HL-60 (cell line): ENCODE measurements around the gene LGALSL.

Experiments used
- GABPA ChIP-seq: IDR thresholded peaks from 2 replicates; pipeline ENCODE4 v1.6.1; 2012; ENCODE audit warnings: low read depth
- SPI1 ChIP-seq: IDR thresholded peaks from 2 replicates; pipeline ENCODE4 v1.6.1; 2012; ENCODE audit warnings: low read depth, mild to moderate bottlenecking, borderline replicate concordance
- TF ChIP-seq, protein P1 (sequence below): IDR thresholded peaks from 2 replicates; pipeline ENCODE4 v1.6.1; 2012; ENCODE audit warnings: low read depth; ENCODE audit not compliant: insufficient replicate concordance
- TF ChIP-seq, protein P2 (sequence below): IDR thresholded peaks from one replicate; pipeline ENCODE4 v1.5.1; 2011; ENCODE audit warnings: low read length, control low read depth, inconsistent platforms; ENCODE audit not compliant: insufficient read depth

DNA sequence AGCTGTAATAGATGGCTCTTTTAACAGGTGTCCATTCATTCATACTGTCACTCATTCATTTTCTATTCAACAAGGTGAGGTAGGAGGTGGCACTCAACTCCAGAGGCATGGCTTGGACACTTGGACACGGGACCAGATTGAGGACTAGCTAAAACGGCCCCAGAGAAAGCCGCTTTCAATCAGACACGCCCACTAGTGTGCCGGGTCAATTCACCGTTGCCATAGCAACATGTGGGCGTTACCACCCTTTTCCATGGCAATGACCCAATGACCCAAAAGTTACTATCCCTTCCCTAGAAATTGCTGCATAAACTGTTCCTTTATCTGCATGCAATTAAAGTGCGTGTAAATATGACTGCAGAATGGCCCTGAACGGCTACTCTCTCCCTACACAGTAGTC, 49.2 kb upstream of the LGALSL start:
- TF ChIP-seq, protein P1, sequence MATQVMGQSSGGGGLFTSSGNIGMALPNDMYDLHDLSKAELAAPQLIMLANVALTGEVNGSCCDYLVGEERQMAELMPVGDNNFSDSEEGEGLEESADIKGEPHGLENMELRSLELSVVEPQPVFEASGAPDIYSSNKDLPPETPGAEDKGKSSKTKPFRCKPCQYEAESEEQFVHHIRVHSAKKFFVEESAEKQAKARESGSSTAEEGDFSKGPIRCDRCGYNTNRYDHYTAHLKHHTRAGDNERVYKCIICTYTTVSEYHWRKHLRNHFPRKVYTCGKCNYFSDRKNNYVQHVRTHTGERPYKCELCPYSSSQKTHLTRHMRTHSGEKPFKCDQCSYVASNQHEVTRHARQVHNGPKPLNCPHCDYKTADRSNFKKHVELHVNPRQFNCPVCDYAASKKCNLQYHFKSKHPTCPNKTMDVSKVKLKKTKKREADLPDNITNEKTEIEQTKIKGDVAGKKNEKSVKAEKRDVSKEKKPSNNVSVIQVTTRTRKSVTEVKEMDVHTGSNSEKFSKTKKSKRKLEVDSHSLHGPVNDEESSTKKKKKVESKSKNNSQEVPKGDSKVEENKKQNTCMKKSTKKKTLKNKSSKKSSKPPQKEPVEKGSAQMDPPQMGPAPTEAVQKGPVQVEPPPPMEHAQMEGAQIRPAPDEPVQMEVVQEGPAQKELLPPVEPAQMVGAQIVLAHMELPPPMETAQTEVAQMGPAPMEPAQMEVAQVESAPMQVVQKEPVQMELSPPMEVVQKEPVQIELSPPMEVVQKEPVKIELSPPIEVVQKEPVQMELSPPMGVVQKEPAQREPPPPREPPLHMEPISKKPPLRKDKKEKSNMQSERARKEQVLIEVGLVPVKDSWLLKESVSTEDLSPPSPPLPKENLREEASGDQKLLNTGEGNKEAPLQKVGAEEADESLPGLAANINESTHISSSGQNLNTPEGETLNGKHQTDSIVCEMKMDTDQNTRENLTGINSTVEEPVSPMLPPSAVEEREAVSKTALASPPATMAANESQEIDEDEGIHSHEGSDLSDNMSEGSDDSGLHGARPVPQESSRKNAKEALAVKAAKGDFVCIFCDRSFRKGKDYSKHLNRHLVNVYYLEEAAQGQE = no peak
- TF ChIP-seq, protein P2, sequence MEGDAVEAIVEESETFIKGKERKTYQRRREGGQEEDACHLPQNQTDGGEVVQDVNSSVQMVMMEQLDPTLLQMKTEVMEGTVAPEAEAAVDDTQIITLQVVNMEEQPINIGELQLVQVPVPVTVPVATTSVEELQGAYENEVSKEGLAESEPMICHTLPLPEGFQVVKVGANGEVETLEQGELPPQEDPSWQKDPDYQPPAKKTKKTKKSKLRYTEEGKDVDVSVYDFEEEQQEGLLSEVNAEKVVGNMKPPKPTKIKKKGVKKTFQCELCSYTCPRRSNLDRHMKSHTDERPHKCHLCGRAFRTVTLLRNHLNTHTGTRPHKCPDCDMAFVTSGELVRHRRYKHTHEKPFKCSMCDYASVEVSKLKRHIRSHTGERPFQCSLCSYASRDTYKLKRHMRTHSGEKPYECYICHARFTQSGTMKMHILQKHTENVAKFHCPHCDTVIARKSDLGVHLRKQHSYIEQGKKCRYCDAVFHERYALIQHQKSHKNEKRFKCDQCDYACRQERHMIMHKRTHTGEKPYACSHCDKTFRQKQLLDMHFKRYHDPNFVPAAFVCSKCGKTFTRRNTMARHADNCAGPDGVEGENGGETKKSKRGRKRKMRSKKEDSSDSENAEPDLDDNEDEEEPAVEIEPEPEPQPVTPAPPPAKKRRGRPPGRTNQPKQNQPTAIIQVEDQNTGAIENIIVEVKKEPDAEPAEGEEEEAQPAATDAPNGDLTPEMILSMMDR = no peak
- TF ChIP-seq GABPA (no peak), SPI1 (no peak)
